A673 (cell line): Measurements from ENCODE around the gene AQP2. TPM values are rescaled to one million over a fixed set of nuclear protein-coding genes. Genes with fewer than 3 reads are reported as not detected.

Source experiments
- BruUV-seq: library from RNA; stranded (reverse); fragments of 400-500 nt; replicated peaks from 2 replicates; lab custom pipeline; 2021; lab: Mats Ljungman, UMichigan
- CTCF ChIA-PET: fragments of 300-600 bp; sonication (Branson Sonifier 250); formaldehyde crosslinking; loops from one replicate; lab custom pipeline; 2022; ENCODE audit warnings: antibody characterized with exemption; lab: Charles Lee
- POLR2A ChIA-PET: fragments of 300-600 bp; sonication (Branson Sonifier 250); formaldehyde crosslinking; loops from one replicate; lab custom pipeline; 2022; ENCODE audit warnings: antibody characterized with exemption; ENCODE audit not compliant: low non-redundant PET; lab: Charles Lee
- DNase-seq: peaks from one replicate; pipeline ENCODE4 v3.0.0-alpha.2; 2015; ENCODE audit warnings: low spot score
- H3K27ac ChIP-seq: fragments of 200-600 bp; sonication (generic); 2 replicates; pipeline ENCODE4 v1.5.1; 2016; ENCODE audit warnings: mixed run types, low read depth, mild to moderate bottlenecking, mixed read lengths, antibody characterized with exemption, low read length; ENCODE audit not compliant: poor library complexity, severe bottlenecking
- H3K27me3 ChIP-seq: fragments of 200-600 bp; sonication (generic); replicated peaks from 2 replicates; pipeline ENCODE4 v1.6.1; 2017; ENCODE audit warnings: mixed run types, low read depth, mild to moderate bottlenecking, mixed read lengths, antibody characterized with exemption, low read length; ENCODE audit not compliant: insufficient read depth, poor library complexity
- H3K36me3 ChIP-seq: fragments of 200-600 bp; sonication (generic); 2 replicates; pipeline ENCODE4 v1.6.1; 2016; ENCODE audit warnings: mixed run types, mild to moderate bottlenecking, mixed read lengths, antibody characterized with exemption, low read length; ENCODE audit not compliant: insufficient read depth, poor library complexity, severe bottlenecking
- H3K4me1 ChIP-seq: fragments of 200-600 bp; sonication (generic); 2 replicates; pipeline ENCODE4 v1.6.1; 2017; ENCODE audit warnings: mixed run types, mild to moderate bottlenecking, mixed read lengths, antibody characterized with exemption, low read length; ENCODE audit not compliant: insufficient read depth, poor library complexity, severe bottlenecking
- H3K4me3 ChIP-seq: fragments of 200-600 bp; sonication (generic); 2 replicates; pipeline ENCODE4 v1.5.1; 2016; ENCODE audit warnings: low read depth, mixed run types, mild to moderate bottlenecking, mixed read lengths, low read length; ENCODE audit not compliant: poor library complexity, severe bottlenecking
- H3K9me3 ChIP-seq: fragments of 200-600 bp; sonication (generic); 2 replicates; pipeline ENCODE4 v1.6.1; 2016; ENCODE audit warnings: mixed run types, low read depth, mild to moderate bottlenecking, mixed read lengths, antibody characterized with exemption, low read length; ENCODE audit not compliant: poor library complexity, severe bottlenecking
- CTCF ChIP-seq: fragments of 300-800, 200-600 bp; sonication (generic); conservative IDR thresholded peaks from 2 replicates; pipeline ENCODE4 v1.5.1; 2017; ENCODE audit warnings: low read depth, mild to moderate bottlenecking, antibody characterized with exemption, low read length, moderate library complexity, mixed read lengths
- EZH2 ChIP-seq: fragments of 200-600 bp; sonication (generic); IDR thresholded peaks from 2 replicates; pipeline ENCODE4 v1.6.1; 2017; ENCODE audit warnings: borderline replicate concordance, low read depth, mild to moderate bottlenecking, mixed read lengths, antibody characterized with exemption, low read length; ENCODE audit not compliant: poor library complexity, severe bottlenecking
- intact Hi-C: fragments of 100-400 bp; cut with micrococcal nuclease; formaldehyde crosslinking; loops from one replicate; pipeline ENCODE4 v1.10.0; 2022; ENCODE audit not compliant: unreplicated experiment
- total RNA-seq: library from RNA; stranded (reverse); gene quantifications from 2 replicates; pipeline ENCODE4 v1.2.3, GENCODE V29; 2021

The AQP2 gene
- total RNA-seq, 1 experiment from 2014 or later: not detected

- intact Hi-C loops: no loop called here
- Histone ChIP-seq H3K9me3 (no peaks in the 10 kb centered on the region), H3K27ac (no peak overlapping the region), H3K36me3 (no peaks in the 10 kb centered on the region), H3K27me3 (no peaks in the 10 kb centered on the region), H3K4me1 (no peaks in the 10 kb centered on the region), H3K4me3 (no peak overlapping the region)
- TF ChIP-seq EZH2: no peak
- no peak for TF ChIP-seq CTCF
- ChIA-PET CTCF (interaction anchor here (0.7 kb wide), 1 partner anchor 61 kb away, joined by 9 read pairs; no protein-coding TSS in a partner anchor), POLR2A (no interaction called here)
- DNase-seq: no peak
- BruUV-seq: no TSS peak
These were observed 16.7 kb upstream of the AQP2 start for GRCh38 chr12:49933796-49934195.

- Histone ChIP-seq H3K4me3 (no peak overlapping the region), H3K36me3 (no peaks in the 10 kb centered on the region), H3K4me1 (no peaks in the 10 kb centered on the region), H3K27me3 (no peaks in the 10 kb centered on the region), H3K27ac (no peak overlapping the region), H3K9me3 (no peaks in the 10 kb centered on the region)
- CTCF ChIA-PET: no interaction called here
- DNase-seq: no peak
- POLR2A ChIA-PET: no interaction called here
- no TSS peak for BruUV-seq
- TF ChIP-seq EZH2 (no peak), CTCF (no peak)
- intact Hi-C loops: no loop called here
These were observed 16.0 kb upstream of the AQP2 start for GRCh38 chr12:49934505-49934904.

- Histone ChIP-seq H3K9me3 (no peaks in the 10 kb centered on the region), H3K36me3 (no peaks in the 10 kb centered on the region), H3K4me3 (no peak overlapping the region), H3K4me1 (no peaks in the 10 kb centered on the region), H3K27me3 (no peaks in the 10 kb centered on the region), H3K27ac (no peak overlapping the region)
- no peak for DNase-seq
- POLR2A ChIA-PET: no interaction called here
- no peak for TF ChIP-seq EZH2
- no peak for TF ChIP-seq CTCF
- intact Hi-C loops: no loop called here
- CTCF ChIA-PET: no interaction called here
- no TSS peak for BruUV-seq
These were observed 13.6 kb upstream of the AQP2 start for GRCh38 chr12:49936925-49937324.
